Prostate gland (tissue), 1 donor: ENCODE data around the gene F12.

Source experiments
- POLR2A ChIP-seq: fragments of 450-650 bp; IDR thresholded peaks from one replicate; pipeline ENCODE4 v1.6.1; 2016; ENCODE audit warnings: antibody characterized with exemption, mild to moderate bottlenecking
- POLR2AphosphoS5 ChIP-seq: sonication (generic); formaldehyde crosslinking; IDR thresholded peaks from one replicate; pipeline ENCODE4 v1.6.1; 2017; ENCODE audit warnings: antibody characterized with exemption

- TF ChIP-seq POLR2A = no peak
- TF ChIP-seq POLR2AphosphoS5 = no peak
Observed at GRCh38 chr5:177419046-177419445, 9.7 kb upstream of the F12 start.
